HCT116 (cell line): ENCODE measurements around the gene LILRA2.

Experiments
- CTCF ChIP-seq, 3 experiments: fragments of 200-600 bp in 1 of 3; sonication (generic) in 1 of 3; IDR thresholded peaks in 2 of 3; conservative IDR thresholded peaks in 1 of 3; 2 replicates each; pipeline ENCODE4 v1.5.1; 2012 to 2017; ENCODE audit warnings: low read depth in 2 of 3, low read length in 2 of 3, antibody characterized with exemption in 1 of 3, borderline replicate concordance in 1 of 3, control low read depth in 1 of 3, mild to moderate bottlenecking in 1 of 3, mixed read lengths in 1 of 3, mixed run types in 1 of 3, moderate library complexity in 1 of 3; ENCODE audit not compliant: insufficient read depth in 1 of 3
- JUND ChIP-seq: IDR thresholded peaks from 2 replicates; pipeline ENCODE4 v1.6.1; 2012
- MAX ChIP-seq: IDR thresholded peaks from 2 replicates; pipeline ENCODE4 v1.6.1; 2012
- REST ChIP-seq: IDR thresholded peaks from 2 replicates; pipeline ENCODE4 v1.6.1; 2012; ENCODE audit warnings: low read depth
- ZFX ChIP-seq: fragments of 450-650 bp; IDR thresholded peaks from 2 replicates; pipeline ENCODE4 v1.6.1; 2017

- TF ChIP-seq CTCF (IDR thresholded peaks at IDR 0.05 in 2 of 3, conservative IDR thresholded peaks at IDR 0.05 in 1 of 3; ENCODE audit: borderline replicate concordance in 1 of 3, insufficient read depth in 1 of 3, low read depth in 2 of 3, low read length in 2 of 3) (no peak), REST (no peak), ZFX (no peak), JUND (no peak), MAX (no peak)
Measured at GRCh38 chr19:54612428-54612827, 38.8 kb downstream of the LILRA2 start.
